ENCODE measurements around the gene NPAS4.
A peak's percentile ranks its signal among the peaks of the same experiment; 100 is the strongest.
"Not testable (repeated sequence)": the region's sequence is repeated elsewhere in the genome, so short reads cannot be mapped to it uniquely, and the experiment has no call there.

The NPAS4 gene

GRCh38 chr11:66459138-66459778, 38.4 kb downstream of the NPAS4 start:
- DNase-seq, result no peak

GRCh38 chr11:66462010-66462409, 41.2 kb downstream of the NPAS4 start:
- no peak for DNase-seq

GRCh38 chr11:66462911-66463310, 42.1 kb downstream of the NPAS4 start:
- no peak for DNase-seq

- not testable (repeated sequence) for DNase-seq
Measured at GRCh38 chr11:66464116-66464515, 43.3 kb downstream of the NPAS4 start.

GRCh38 chr11:66464916-66465315, 44.1 kb downstream of the NPAS4 start:
- no peak for DNase-seq

- no peak for DNase-seq
Measured at GRCh38 chr11:66465373-66466224, 44.8 kb downstream of the NPAS4 start.

GRCh38 chr11:66466225-66467033, 45.6 kb downstream of the NPAS4 start, which contains the start of gene PELI3:
TSS of gene PELI3 (plus strand) at chr11:66466905. CDS start at chr11:66468129, 1,224 bp downstream.
- peak; percentile 88 for DNase-seq

- DNase-seq, result peak; percentile 46
Measured at GRCh38 chr11:66467034-66467659, 46.3 kb downstream of the NPAS4 start.

GRCh38 chr11:66467756-66468155, 46.9 kb downstream of the NPAS4 start:
- DNase-seq, result peak; percentile 45

- no peak for DNase-seq
Measured at GRCh38 chr11:66468691-66469090, 47.9 kb downstream of the NPAS4 start.

- DNase-seq, result no peak
Measured at GRCh38 chr11:66469441-66469840, 48.6 kb downstream of the NPAS4 start.

GRCh38 chr11:66470015-66470414, 49.2 kb downstream of the NPAS4 start:
- no peak for DNase-seq

- no peak for DNase-seq
Measured at GRCh38 chr11:66471142-66471541, 50.3 kb downstream of the NPAS4 start.

GRCh38 chr11:66472054-66472453, 51.2 kb downstream of the NPAS4 start:
- DNase-seq, result no peak

- no peak for DNase-seq
Measured at GRCh38 chr11:66473167-66473566, 52.3 kb downstream of the NPAS4 start.

GRCh38 chr11:66473608-66474515, 53.0 kb downstream of the NPAS4 start:
- no peak for DNase-seq

- DNase-seq, result peak; percentile 15
Measured at GRCh38 chr11:66475349-66476172, 54.7 kb downstream of the NPAS4 start.

Data from NCI-H146 (cell line).